Right cardiac atrium (tissue), 5 donors: ENCODE data around the gene LIG4. TPM values are rescaled to one million over a fixed set of nuclear protein-coding genes. Genes with fewer than 3 reads are reported as not detected.

ENCODE experiments used
- ATAC-seq, 2 donors: fragments of 200-7000 bp; cut with Tn5 transposase; one replicate each; pipeline versions ENCODE4 v1.8.0 to v1.9.1; 2020; ENCODE audit warnings: moderate library complexity in 2 of 2, mild to moderate bottlenecking in 1 of 2
- DNase-seq, 3 donors: peaks; one replicate each; pipeline ENCODE4 v3.0.0-alpha.2; 2020
- H3K27ac ChIP-seq: one replicate; pipeline ENCODE4 v1.5.1; 2013; ENCODE audit warnings: mild to moderate bottlenecking, low read length, control low read depth, moderate library complexity
- H3K27me3 ChIP-seq: one replicate; pipeline ENCODE4 v1.6.1; 2013; ENCODE audit not compliant: control insufficient read depth, insufficient read depth
- H3K4me1 ChIP-seq: one replicate; pipeline ENCODE4 v1.6.1; 2013; ENCODE audit warnings: low read length; ENCODE audit not compliant: control insufficient read depth, insufficient read depth
- H3K4me3 ChIP-seq: one replicate; pipeline ENCODE4 v1.5.1; 2013; ENCODE audit warnings: low read length, control low read depth
- H3K9me3 ChIP-seq: one replicate; pipeline ENCODE4 v1.6.1; 2013; ENCODE audit warnings: low read length; ENCODE audit not compliant: control insufficient read depth
- WGBS: extraction: QIAGEN DNeasy Blood & Tissue Kit; methylation state at CpG from one replicate; pipeline ENCODE4 v1.1.7; 2013; 5-methylcytosine and 5-hydroxymethylcytosine counted together
- intact Hi-C, 4 donors: fragments of 100-400 bp; cut with DNase I; formaldehyde crosslinking; loops; one replicate each; pipeline versions ENCODE4 v1.11.0 to v1.14.0; 2022 to 2023
- polyA plus RNA-seq: library from polyadenylated mRNA; stranded (reverse); fragments of 200-250 nt; gene quantifications from one replicate; pipeline ENCODE4 v1.2.3, GENCODE V29; 2013
- total RNA-seq, 4 donors: library from RNA; stranded (reverse); fragmentation: NEBNext Ultra II Directional; extraction: Animal tissue kit (Norgen Biotek cat#: 25700); gene quantifications; one replicate each; pipeline ENCODE4 v1.2.1, GENCODE V29; 2021
- donor health status: healthy with polysubstance abuse.
- donor health status: DM: no; HTN: yes; CAD: no.
- donor health status: DM: no; HTN: no; CAD: no.
- donor health status: DM: no; HTN: yes; CAD: no; lungs with severe emphysema.
- donor health status: DM: yes; HTN: yes; CAD: no.

The LIG4 gene
- total and polyA plus RNA-seq, 5 donors, result 6.4 to 13.3 (median 9.7) TPM

- no peak for ATAC-seq
These were observed 21.5 kb downstream of the LIG4 start for GRCh38 chr13:108193806-108194205.

GRCh38 chr13:108190897-108191296 lies 24.4 kb downstream of the LIG4 start:
- DNase-seq (no peak), ATAC-seq (no peak)
- WGBS, result 43% methylated on average over 3 of the region's 3 CpGs
- H3K27me3 ChIP-seq, result no peaks in the 10 kb centered on the region
- H3K9me3 ChIP-seq, result no peaks in the 10 kb centered on the region
- no peak overlapping the region for H3K4me3 ChIP-seq
- intact Hi-C loops, result no loop called here
- no peak overlapping the region for H3K27ac ChIP-seq
- no peaks in the 10 kb centered on the region for H3K4me1 ChIP-seq

More at GRCh38 chr13:108193806-108194205, 21.5 kb downstream of the LIG4 start:
- Histone ChIP-seq H3K27ac (no peak overlapping the region), H3K9me3 (no peaks in the 10 kb centered on the region), H3K4me3 (no peak overlapping the region), H3K4me1 (no peaks in the 10 kb centered on the region), H3K27me3 (no peaks in the 10 kb centered on the region)
- no peak for DNase-seq
- intact Hi-C loops, result no loop called here

GRCh38 chr13:108188260-108188659 lies 27.1 kb downstream of the LIG4 start:
- Histone ChIP-seq H3K9me3 (no peaks in the 10 kb centered on the region), H3K4me1 (no peaks in the 10 kb centered on the region), H3K27ac (no peak overlapping the region), H3K4me3 (no peak overlapping the region), H3K27me3 (no peaks in the 10 kb centered on the region)
- 59% methylated on average over 2 of the region's 2 CpGs for WGBS
- DNase-seq (no peak), ATAC-seq (no peak)
- intact Hi-C loops, result no loop called here

- WGBS, result 75% methylated on average over 3 of the region's 3 CpGs
- H3K4me3 ChIP-seq, result no peak overlapping the region
- H3K27ac ChIP-seq, result no peak overlapping the region
- intact Hi-C loops, result no loop called here
- H3K9me3 ChIP-seq, result no peaks in the 10 kb centered on the region
- ATAC-seq (no peak), DNase-seq (no peak)
- no peaks in the 10 kb centered on the region for H3K27me3 ChIP-seq
- no peaks in the 10 kb centered on the region for H3K4me1 ChIP-seq
These were observed 30.1 kb downstream of the LIG4 start for GRCh38 chr13:108185223-108185622.

GRCh38 chr13:108182652-108183051 lies 32.7 kb downstream of the LIG4 start:
- WGBS, result 72% methylated on average over 3 of the region's 3 CpGs
- Histone ChIP-seq H3K4me1 (no peaks in the 10 kb centered on the region), H3K4me3 (no peak overlapping the region), H3K27ac (no peak overlapping the region), H3K27me3 (no peaks in the 10 kb centered on the region), H3K9me3 (no peaks in the 10 kb centered on the region)
- ATAC-seq (no peak), DNase-seq (no peak)
- intact Hi-C loops, result no loop called here

- no peak overlapping the region for H3K27ac ChIP-seq
- no peaks in the 10 kb centered on the region for H3K9me3 ChIP-seq
- intact Hi-C loops, result no loop called here
- no peaks in the 10 kb centered on the region for H3K4me1 ChIP-seq
- 84% methylated on average over 9 of the region's 9 CpGs for WGBS
- ATAC-seq (no peak), DNase-seq (no peak)
- no peak overlapping the region for H3K4me3 ChIP-seq
- H3K27me3 ChIP-seq, result no peaks in the 10 kb centered on the region
These were observed 37.3 kb downstream of the LIG4 start for GRCh38 chr13:108178078-108178477.

- Histone ChIP-seq H3K9me3 (no peaks in the 10 kb centered on the region), H3K27me3 (no peaks in the 10 kb centered on the region), H3K27ac (no peak overlapping the region), H3K4me3 (no peak overlapping the region), H3K4me1 (no peaks in the 10 kb centered on the region)
- ATAC-seq, result no peak
- WGBS, result 53% methylated on average over 8 of the region's 8 CpGs
- intact Hi-C loops, result no loop called here
- DNase-seq, result no peak
These were observed 38.6 kb downstream of the LIG4 start for GRCh38 chr13:108176685-108177274.

- intact Hi-C loops, result no loop called here
- no peaks in the 10 kb centered on the region for H3K4me1 ChIP-seq
- H3K27me3 ChIP-seq, result no peaks in the 10 kb centered on the region
- H3K27ac ChIP-seq, result no peak overlapping the region
- H3K9me3 ChIP-seq, result no peaks in the 10 kb centered on the region
- DNase-seq (no peak), ATAC-seq (no peak)
- no peak overlapping the region for H3K4me3 ChIP-seq
- WGBS, result 80% methylated on average over 3 of the region's 3 CpGs
These were observed 46.4 kb downstream of the LIG4 start for GRCh38 chr13:108168929-108169328.

GRCh38 chr13:108166078-108166477 lies 49.3 kb downstream of the LIG4 start:
- DNase-seq (no peak), ATAC-seq (no peak)
- no peak overlapping the region for H3K4me3 ChIP-seq
- H3K27me3 ChIP-seq, result no peaks in the 10 kb centered on the region
- H3K4me1 ChIP-seq, result no peaks in the 10 kb centered on the region
- intact Hi-C loops, result no loop called here
- WGBS, result 48% methylated on average over 3 of the region's 3 CpGs
- H3K9me3 ChIP-seq, result no peaks in the 10 kb centered on the region
- no peak overlapping the region for H3K27ac ChIP-seq

GRCh38 chr13:108158746-108159145 lies 56.6 kb downstream of the LIG4 start:
- Histone ChIP-seq H3K4me3 (no peak overlapping the region), H3K27me3 (no peaks in the 10 kb centered on the region), H3K27ac (no peak overlapping the region), H3K9me3 (no peaks in the 10 kb centered on the region), H3K4me1 (no peaks in the 10 kb centered on the region)
- intact Hi-C loops, result loop anchor here in 3 of 4 donors (5.0 to 10.0 kb wide), 3 partner anchors 944 to 954 kb away; no protein-coding TSS in a partner anchor
- ATAC-seq, result no peak
- WGBS, result 78% methylated on average over 12 of the region's 12 CpGs
- no peak for DNase-seq
